ENCODE measurements around the gene HERC4. TPM values are rescaled to one million over a fixed set of nuclear protein-coding genes. Genes with fewer than 3 reads are reported as not detected.

Gene HERC4, protein sequence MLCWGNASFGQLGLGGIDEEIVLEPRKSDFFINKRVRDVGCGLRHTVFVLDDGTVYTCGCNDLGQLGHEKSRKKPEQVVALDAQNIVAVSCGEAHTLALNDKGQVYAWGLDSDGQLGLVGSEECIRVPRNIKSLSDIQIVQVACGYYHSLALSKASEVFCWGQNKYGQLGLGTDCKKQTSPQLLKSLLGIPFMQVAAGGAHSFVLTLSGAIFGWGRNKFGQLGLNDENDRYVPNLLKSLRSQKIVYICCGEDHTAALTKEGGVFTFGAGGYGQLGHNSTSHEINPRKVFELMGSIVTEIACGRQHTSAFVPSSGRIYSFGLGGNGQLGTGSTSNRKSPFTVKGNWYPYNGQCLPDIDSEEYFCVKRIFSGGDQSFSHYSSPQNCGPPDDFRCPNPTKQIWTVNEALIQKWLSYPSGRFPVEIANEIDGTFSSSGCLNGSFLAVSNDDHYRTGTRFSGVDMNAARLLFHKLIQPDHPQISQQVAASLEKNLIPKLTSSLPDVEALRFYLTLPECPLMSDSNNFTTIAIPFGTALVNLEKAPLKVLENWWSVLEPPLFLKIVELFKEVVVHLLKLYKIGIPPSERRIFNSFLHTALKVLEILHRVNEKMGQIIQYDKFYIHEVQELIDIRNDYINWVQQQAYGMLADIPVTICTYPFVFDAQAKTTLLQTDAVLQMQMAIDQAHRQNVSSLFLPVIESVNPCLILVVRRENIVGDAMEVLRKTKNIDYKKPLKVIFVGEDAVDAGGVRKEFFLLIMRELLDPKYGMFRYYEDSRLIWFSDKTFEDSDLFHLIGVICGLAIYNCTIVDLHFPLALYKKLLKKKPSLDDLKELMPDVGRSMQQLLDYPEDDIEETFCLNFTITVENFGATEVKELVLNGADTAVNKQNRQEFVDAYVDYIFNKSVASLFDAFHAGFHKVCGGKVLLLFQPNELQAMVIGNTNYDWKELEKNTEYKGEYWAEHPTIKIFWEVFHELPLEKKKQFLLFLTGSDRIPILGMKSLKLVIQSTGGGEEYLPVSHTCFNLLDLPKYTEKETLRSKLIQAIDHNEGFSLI
- 10 to 100 TPM; 26.0 to 39.8 (median 33.1) TPM for total RNA-seq

DNA sequence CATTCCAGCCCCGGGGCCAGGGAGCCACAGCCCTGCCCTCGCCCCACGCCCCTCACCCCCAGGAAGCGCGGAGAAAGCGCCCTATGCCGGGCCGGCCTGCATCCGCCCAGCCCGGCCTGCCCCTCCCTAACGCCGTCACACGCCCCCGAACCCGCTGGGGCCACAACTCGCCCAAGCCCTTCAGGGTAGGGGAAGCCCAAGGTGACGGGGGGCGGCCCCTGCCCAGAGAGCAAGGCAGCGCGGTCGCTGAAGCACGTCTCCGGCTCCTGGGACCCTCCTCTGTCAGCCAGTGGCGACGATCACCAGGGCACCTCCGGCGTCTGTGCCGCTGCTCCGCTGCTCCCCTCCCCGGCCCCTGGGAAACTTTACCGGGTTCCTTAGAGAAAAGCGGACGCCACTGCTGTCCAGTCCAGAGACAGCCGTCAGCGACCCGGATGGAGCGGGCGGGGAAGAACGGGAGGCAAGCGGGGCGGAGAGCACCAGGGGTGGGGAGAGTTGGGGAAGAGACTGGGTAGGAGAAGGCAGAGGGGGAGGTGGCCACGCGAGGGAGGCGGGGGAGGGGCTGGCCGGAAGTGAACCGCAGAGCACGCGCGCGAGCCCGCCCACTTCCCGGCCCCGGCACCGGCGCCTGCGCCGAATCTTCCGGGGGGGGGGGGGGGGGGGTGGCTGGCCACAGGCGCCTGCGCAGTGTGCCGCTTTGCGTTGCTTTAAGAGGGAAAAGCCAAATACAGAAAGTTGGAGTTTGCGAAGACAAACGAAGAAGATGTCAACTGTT is at the start of gene HERC4:
HERC4 (minus strand) TSS at position 509 of the 775 bp plus-strand sequence. CDS start 2,175 bp downstream, outside the sequence.
- TF ChIP-seq, protein P1, sequence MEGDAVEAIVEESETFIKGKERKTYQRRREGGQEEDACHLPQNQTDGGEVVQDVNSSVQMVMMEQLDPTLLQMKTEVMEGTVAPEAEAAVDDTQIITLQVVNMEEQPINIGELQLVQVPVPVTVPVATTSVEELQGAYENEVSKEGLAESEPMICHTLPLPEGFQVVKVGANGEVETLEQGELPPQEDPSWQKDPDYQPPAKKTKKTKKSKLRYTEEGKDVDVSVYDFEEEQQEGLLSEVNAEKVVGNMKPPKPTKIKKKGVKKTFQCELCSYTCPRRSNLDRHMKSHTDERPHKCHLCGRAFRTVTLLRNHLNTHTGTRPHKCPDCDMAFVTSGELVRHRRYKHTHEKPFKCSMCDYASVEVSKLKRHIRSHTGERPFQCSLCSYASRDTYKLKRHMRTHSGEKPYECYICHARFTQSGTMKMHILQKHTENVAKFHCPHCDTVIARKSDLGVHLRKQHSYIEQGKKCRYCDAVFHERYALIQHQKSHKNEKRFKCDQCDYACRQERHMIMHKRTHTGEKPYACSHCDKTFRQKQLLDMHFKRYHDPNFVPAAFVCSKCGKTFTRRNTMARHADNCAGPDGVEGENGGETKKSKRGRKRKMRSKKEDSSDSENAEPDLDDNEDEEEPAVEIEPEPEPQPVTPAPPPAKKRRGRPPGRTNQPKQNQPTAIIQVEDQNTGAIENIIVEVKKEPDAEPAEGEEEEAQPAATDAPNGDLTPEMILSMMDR (IDR thresholded peaks at IDR 0.05) = no peak
- no peak for TF ChIP-seq POLR2A (IDR thresholded peaks at IDR 0.05)
- H3K4me3 ChIP-seq (ENCODE audit: low read depth, poor library complexity, severe bottlenecking) = peak within 1 kb of the TSS; percentile 97
- 0% methylated on average over 44 to 48 of the region's 64 CpGs for WGBS, 2 donors
- intact Hi-C loops (cut with DNase I; ENCODE audit: low total_unique reads) = no loop called here
- peak; percentile 93 to 98 for DNase-seq (ENCODE audit: low spot score in 2 of 2)

DNA sequence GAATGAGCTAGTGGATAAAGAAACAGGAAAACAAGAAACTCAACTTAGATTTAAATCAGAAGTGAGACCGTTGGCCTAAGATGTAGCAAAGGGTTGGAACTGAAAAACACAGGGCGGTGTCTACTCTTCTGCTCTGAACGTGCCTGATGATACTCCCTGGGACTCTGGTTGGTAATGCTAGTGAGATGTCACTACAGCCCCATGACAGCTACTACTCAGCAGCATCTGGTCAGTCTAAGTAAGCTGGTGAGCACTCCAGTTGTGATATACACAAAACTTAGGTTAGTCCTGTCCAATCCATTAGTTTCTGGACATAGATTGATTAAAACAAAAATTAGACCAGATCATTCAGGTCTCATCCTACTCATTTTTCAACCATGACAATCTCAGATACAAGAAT is 49.6 kb upstream of the HERC4 start:
- TF ChIP-seq, protein P1 (IDR thresholded peaks at IDR 0.05) = no peak
- TF ChIP-seq POLR2A (IDR thresholded peaks at IDR 0.05) = no peak
- DNase-seq (ENCODE audit: low spot score in 2 of 2) = no peak
- H3K4me3 ChIP-seq (ENCODE audit: low read depth, poor library complexity, severe bottlenecking) = no peak overlapping the region
- 77% methylated on average over 3 of the region's 3 CpGs for WGBS, 2 donors
- intact Hi-C loops (cut with DNase I; ENCODE audit: low total_unique reads) = no loop called here

DNA sequence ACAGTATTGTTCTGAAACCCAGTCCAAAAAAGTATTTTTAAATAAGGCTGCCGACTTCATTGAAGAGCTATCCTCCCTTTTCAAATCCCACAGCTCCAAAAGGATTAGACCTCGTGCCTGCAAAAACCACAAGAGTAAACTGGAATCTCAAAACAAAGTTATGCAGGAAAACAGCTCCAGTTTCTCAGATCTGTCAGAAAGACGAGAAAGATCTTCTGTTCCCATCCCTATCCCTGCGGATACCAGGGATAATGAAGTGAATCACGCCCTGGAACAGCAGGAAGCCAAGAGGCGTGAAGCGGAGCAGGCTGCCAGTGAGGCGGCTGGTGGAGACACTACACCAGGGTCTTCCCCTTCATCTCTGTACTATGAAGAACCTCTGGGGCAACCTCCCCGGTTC is 46.8 kb upstream of the HERC4 start:
- no peak for TF ChIP-seq POLR2A (IDR thresholded peaks at IDR 0.05)
- 73 to 84% methylated on average over 9 of the region's 9 CpGs for WGBS, 2 donors
- no peak overlapping the region for H3K4me3 ChIP-seq (ENCODE audit: low read depth, poor library complexity, severe bottlenecking)
- intact Hi-C loops (cut with DNase I; ENCODE audit: low total_unique reads) = no loop called here
- no peak for DNase-seq (ENCODE audit: low spot score in 2 of 2)

DNA sequence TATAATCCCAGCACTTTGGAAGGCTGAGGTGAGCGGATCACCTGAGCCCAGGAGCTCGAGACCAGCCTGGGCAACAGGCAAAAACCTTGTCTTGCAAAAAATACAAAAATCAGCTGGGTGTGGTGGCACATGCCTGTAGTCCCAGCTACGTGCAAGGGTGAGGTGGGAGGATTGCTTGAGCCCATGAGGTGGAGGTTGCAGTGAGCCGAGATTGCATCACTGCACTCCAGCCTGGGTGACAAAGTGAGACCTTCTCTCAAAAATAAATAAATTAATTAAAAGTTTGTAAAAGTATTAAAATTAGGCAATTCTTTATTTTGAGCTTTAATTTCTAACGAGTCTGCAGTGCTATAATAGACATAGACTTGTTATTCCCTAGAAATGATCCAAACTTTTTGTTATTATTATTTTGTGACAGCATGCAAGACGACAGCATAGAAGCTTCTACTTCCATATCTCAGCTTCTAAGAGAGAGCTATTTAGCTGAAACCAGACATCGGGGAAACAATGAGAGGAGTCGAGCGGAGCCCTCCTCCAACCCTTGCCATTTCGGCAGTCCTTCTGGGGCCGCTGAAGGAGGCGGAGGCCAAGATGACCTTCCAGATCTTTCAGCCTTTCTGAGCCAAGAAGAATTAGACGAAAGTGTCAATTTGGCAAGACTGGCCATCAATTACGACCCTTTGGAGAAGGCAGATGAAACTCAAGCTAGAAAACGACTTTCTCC is 46.1 kb upstream of the HERC4 start:
- WGBS, 2 donors = 76 to 86% methylated on average over 15 of the region's 15 CpGs
- intact Hi-C loops (cut with DNase I; ENCODE audit: low total_unique reads) = no loop called here
- no peak for TF ChIP-seq POLR2A (IDR thresholded peaks at IDR 0.05)
- TF ChIP-seq, protein P1 (IDR thresholded peaks at IDR 0.05) = no peak
- H3K4me3 ChIP-seq (ENCODE audit: low read depth, poor library complexity, severe bottlenecking) = no peak overlapping the region
- no peak for DNase-seq (ENCODE audit: low spot score in 2 of 2)

DNA sequence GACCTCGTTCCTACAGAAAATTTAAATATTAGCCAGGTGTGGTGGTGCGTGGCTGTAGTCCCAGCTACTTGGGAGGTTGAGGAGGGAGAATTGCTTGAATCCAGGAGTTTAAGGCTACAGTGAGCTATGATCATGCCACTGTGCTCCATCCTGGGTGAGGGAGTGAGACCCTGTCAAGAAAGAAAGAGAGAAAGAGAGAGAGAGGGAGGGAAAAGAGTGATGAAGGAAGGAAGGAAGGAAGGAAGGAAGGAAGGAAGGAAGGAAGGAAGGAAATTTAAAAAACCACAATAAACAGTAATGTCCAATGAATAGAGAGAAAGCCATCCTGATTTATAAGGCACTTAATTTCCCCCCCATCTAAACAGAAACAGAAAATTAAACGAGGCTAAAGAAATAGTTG is 43.6 kb upstream of the HERC4 start:
- intact Hi-C loops (cut with DNase I; ENCODE audit: low total_unique reads) = no loop called here
- no peak overlapping the region for H3K4me3 ChIP-seq (ENCODE audit: low read depth, poor library complexity, severe bottlenecking)
- WGBS, 2 donors = 71 to 74% methylated on average over 3 of the region's 3 CpGs
- no peak for DNase-seq (ENCODE audit: low spot score in 2 of 2)
- TF ChIP-seq, protein P1 (IDR thresholded peaks at IDR 0.05) = no peak
- no peak for TF ChIP-seq POLR2A (IDR thresholded peaks at IDR 0.05)

Data from lower leg skin (tissue), 4 donors.